AG10803 (cell line): ENCODE results near the gene PIGS.
"Not testable (repeated sequence)": the region's sequence is repeated elsewhere in the genome, so short reads cannot be mapped to it uniquely, and the experiment has no call there.

Source experiments
- DNase-seq: peaks from one replicate; pipeline ENCODE4 v3.0.0; 2010; ENCODE audit warnings: low read depth
- H3K4me3 ChIP-seq: 2 replicates; pipeline ENCODE4 v1.5.1; 2011; ENCODE audit warnings: mild to moderate bottlenecking, low read length, control low read depth
- CTCF ChIP-seq: conservative IDR thresholded peaks from 2 replicates; pipeline ENCODE4 v1.5.1; 2011; ENCODE audit warnings: mild to moderate bottlenecking, low read length, control low read depth, inconsistent platforms

Gene PIGS

GRCh38 chr17:28578246-28579195, 7.2 kb upstream of the PIGS start:
- no peak for TF ChIP-seq CTCF
- no peak overlapping the region for H3K4me3 ChIP-seq
- DNase-seq, result no peak

GRCh38 chr17:28577466-28577824, 6.1 kb upstream of the PIGS start:
- TF ChIP-seq CTCF, result no peak
- H3K4me3 ChIP-seq, result no peak overlapping the region

GRCh38 chr17:28576758-28577465, 5.6 kb upstream of the PIGS start, which contains the start of gene ALDOC:
ALDOC (minus strand) TSS chr17:28576895; CDS start chr17:28575532, 1,363 bp downstream.
- DNase-seq, result peak; percentile 90
- peak within 1 kb of the TSS; percentile 54 for H3K4me3 ChIP-seq
- TF ChIP-seq CTCF, result no peak

More at GRCh38 chr17:28577466-28577824, 6.1 kb upstream of the PIGS start:
- DNase-seq, result no peak

- H3K4me3 ChIP-seq, DNase-seq: not testable (repeated sequence)
Measured at GRCh38 chr17:28576016-28576415, 4.7 kb upstream of the PIGS start.

- H3K4me3 ChIP-seq, result no peak overlapping the region
- DNase-seq, result no peak
- TF ChIP-seq CTCF, result no peak
Measured at GRCh38 chr17:28575126-28575795, 3.9 kb upstream of the PIGS start.

GRCh38 chr17:28574526-28574925, 3.2 kb upstream of the PIGS start:
- no peak for DNase-seq
- no peak for TF ChIP-seq CTCF
- no peak overlapping the region for H3K4me3 ChIP-seq

GRCh38 chr17:28573966-28574480, 2.7 kb upstream of the PIGS start:
- TF ChIP-seq CTCF, result no peak
- no peak overlapping the region for H3K4me3 ChIP-seq
- DNase-seq, result no peak
